Breast epithelium (tissue), 3 donors: ENCODE data around the gene CNP.

Source experiments
- POLR2A ChIP-seq: fragments of 450-650 bp; IDR thresholded peaks from one replicate; pipeline ENCODE4 v1.6.1; 2016; ENCODE audit warnings: antibody characterized with exemption, mild to moderate bottlenecking, moderate library complexity
- TF ChIP-seq, protein P1 (sequence below), 3 donors: fragments of 450-650 bp; IDR thresholded peaks; one replicate each; pipeline ENCODE4 v1.5.1; 2016 to 2017; ENCODE audit warnings: antibody characterized with exemption in 3 of 3, mild to moderate bottlenecking in 3 of 3, moderate library complexity in 3 of 3

DNA sequence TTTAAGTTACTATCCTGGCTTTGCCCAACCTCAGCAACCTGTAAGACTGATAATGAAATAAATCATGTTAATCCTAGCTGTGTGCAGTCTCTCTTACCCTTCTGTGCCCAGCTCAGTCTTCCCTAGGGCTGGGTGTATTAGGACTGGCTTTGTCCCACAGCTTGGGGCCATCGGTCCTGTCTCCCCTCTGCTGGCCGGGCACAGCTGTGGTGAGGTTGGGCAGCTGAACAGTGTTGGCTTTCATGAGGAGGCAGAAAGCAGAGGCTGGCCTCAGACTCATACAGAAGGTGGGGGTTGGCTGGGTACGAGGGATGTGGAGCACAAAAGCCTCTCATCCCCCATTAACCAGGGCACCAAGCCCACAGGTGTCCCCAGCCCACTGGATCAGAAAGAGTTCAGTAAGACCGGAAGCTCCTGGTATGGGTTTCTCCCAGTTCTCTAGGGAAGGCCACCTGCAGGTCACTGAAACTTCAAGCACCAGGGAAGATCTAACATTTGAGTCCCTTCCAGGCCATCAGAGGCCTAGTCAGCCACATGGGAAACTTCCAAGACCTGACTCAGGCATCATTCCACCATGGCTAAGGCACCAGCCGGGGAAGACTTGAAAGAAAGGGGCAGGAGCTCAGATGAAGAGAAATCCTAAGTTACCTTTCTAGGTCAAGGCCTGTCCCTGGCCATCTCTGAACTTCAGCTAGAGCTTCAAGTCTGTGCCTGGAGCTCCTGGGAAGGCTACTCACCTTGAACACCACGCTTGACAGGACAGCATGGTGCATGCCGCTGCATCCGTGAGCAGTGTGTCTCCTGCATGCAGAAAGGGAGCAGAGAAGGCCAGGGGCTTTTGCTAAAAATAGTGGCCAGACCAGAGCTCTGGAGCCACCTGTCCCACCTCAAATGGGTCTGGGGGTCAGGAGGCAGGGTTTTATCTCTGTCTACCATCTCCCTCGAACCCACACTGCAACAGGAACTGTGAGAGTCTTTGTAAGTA is 8.8 kb downstream of the CNP start:
- no peak for TF ChIP-seq POLR2A
- TF ChIP-seq, protein P1, sequence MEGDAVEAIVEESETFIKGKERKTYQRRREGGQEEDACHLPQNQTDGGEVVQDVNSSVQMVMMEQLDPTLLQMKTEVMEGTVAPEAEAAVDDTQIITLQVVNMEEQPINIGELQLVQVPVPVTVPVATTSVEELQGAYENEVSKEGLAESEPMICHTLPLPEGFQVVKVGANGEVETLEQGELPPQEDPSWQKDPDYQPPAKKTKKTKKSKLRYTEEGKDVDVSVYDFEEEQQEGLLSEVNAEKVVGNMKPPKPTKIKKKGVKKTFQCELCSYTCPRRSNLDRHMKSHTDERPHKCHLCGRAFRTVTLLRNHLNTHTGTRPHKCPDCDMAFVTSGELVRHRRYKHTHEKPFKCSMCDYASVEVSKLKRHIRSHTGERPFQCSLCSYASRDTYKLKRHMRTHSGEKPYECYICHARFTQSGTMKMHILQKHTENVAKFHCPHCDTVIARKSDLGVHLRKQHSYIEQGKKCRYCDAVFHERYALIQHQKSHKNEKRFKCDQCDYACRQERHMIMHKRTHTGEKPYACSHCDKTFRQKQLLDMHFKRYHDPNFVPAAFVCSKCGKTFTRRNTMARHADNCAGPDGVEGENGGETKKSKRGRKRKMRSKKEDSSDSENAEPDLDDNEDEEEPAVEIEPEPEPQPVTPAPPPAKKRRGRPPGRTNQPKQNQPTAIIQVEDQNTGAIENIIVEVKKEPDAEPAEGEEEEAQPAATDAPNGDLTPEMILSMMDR (IDR thresholded peaks at IDR 0.05), result no peak
